Sigmoid colon (tissue), 3 donors: Measurements from ENCODE around the gene CARD19.

Experiments
- CTCF ChIP-seq, 4 experiments: fragments of 450-650 bp in 3 of 4; fragments of 200-600 bp in 1 of 4; IDR thresholded peaks; one replicate each; pipeline ENCODE4 v1.5.1; 2016 to 2019; ENCODE audit warnings: antibody characterized with exemption in 4 of 4, mild to moderate bottlenecking in 3 of 4, moderate library complexity in 2 of 4
- POLR2A ChIP-seq, 2 donors: fragments of 450-650 bp; IDR thresholded peaks; one replicate each; pipeline ENCODE4 v1.6.1; 2016; ENCODE audit warnings: antibody characterized with exemption in 2 of 2, mild to moderate bottlenecking in 2 of 2, moderate library complexity in 2 of 2

GRCh38 chr9:93053781-93054331, 42.2 kb upstream of the CARD19 start:
- TF ChIP-seq CTCF (IDR thresholded peaks at IDR 0.05) (no peak), POLR2A (IDR thresholded peaks at IDR 0.05) (no peak)
